OCI-LY7 (cell line): ENCODE measurements around the gene ADAMTS8. TPM values are rescaled to one million over a fixed set of nuclear protein-coding genes. Genes with fewer than 3 reads are reported as not detected.

ENCODE experiments used
- BruUV-seq: library from RNA; stranded (reverse); fragments of 400-500 nt; replicated peaks from 2 replicates; lab custom pipeline; 2021; lab: Mats Ljungman, UMichigan
- CTCF ChIA-PET: fragments of 300-600 bp; sonication (Branson Sonifier 250); formaldehyde crosslinking; loops from one replicate; lab custom pipeline; 2022; ENCODE audit warnings: antibody characterized with exemption; ENCODE audit not compliant: unreplicated experiment; lab: Charles Lee
- POLR2A ChIA-PET: fragments of 300-600 bp; sonication (Branson Sonifier 250); formaldehyde crosslinking; loops from one replicate; lab custom pipeline; 2022; ENCODE audit warnings: antibody characterized with exemption; lab: Charles Lee
- DNase-seq: peaks from one replicate; pipeline ENCODE4 v3.0.0-alpha.2; 2015; ENCODE audit warnings: low spot score
- H2AFZ ChIP-seq: fragments of 200-600 bp; sonication (generic), shearing (Covaris generic); 2 replicates; pipeline ENCODE4 v1.6.1; 2014; ENCODE audit warnings: mild to moderate bottlenecking, antibody characterized with exemption, low read length, moderate library complexity
- H3K27ac ChIP-seq: fragments of 200-600 bp; sonication (generic); 2 replicates; pipeline ENCODE4 v1.5.1; 2014; ENCODE audit warnings: mixed run types, low read depth, mild to moderate bottlenecking, moderate library complexity, low read length, inconsistent platforms; ENCODE audit not compliant: poor library complexity, severe bottlenecking
- H3K36me3 ChIP-seq: fragments of 200-600 bp; sonication (generic); 2 replicates; pipeline ENCODE4 v1.6.1; 2014; ENCODE audit warnings: mild to moderate bottlenecking, antibody characterized with exemption, low read length, moderate library complexity, mixed read lengths; ENCODE audit not compliant: insufficient read depth
- H3K4me1 ChIP-seq: fragments of 200-600 bp; sonication (generic); 2 replicates; pipeline ENCODE4 v1.5.1; 2014; ENCODE audit warnings: mild to moderate bottlenecking, low read length; ENCODE audit not compliant: insufficient read depth, poor library complexity, severe bottlenecking
- H3K4me2 ChIP-seq: fragments of 200-600 bp; sonication (generic); 2 replicates; pipeline ENCODE4 v1.6.1; 2014; ENCODE audit warnings: mild to moderate bottlenecking, low read length
- H3K4me3 ChIP-seq: fragments of 200-600 bp; sonication (generic); 2 replicates; pipeline ENCODE4 v1.5.1; 2014; ENCODE audit warnings: mild to moderate bottlenecking, low read depth, low read length; ENCODE audit not compliant: poor library complexity, severe bottlenecking
- H3K79me2 ChIP-seq: fragments of 200-600 bp; sonication (generic); 2 replicates; pipeline ENCODE4 v1.6.1; 2016; ENCODE audit warnings: low read depth, mild to moderate bottlenecking, low read length, moderate library complexity, mixed read lengths; ENCODE audit not compliant: insufficient read depth
- H3K9me2 ChIP-seq: fragments of 200-600 bp; sonication (generic); 2 replicates; pipeline ENCODE4 v1.6.1; 2016; ENCODE audit warnings: mild to moderate bottlenecking, low read length, mixed read lengths; ENCODE audit not compliant: insufficient read depth
- H3K9me3 ChIP-seq: fragments of 200-600 bp; sonication (generic); 2 replicates; pipeline ENCODE4 v1.6.1; 2014; ENCODE audit warnings: mild to moderate bottlenecking, mixed run types, low read length, mixed read lengths
- H4K20me1 ChIP-seq: fragments of 200-600 bp; sonication (generic); 2 replicates; pipeline ENCODE4 v1.6.1; 2014; ENCODE audit warnings: mild to moderate bottlenecking, antibody characterized with exemption, low read length, moderate library complexity, mixed read lengths; ENCODE audit not compliant: insufficient read depth
- CTCF ChIP-seq: fragments of 200-600 bp; sonication (generic); conservative IDR thresholded peaks from 2 replicates; pipeline ENCODE4 v1.5.1; 2014; ENCODE audit warnings: mild to moderate bottlenecking, antibody characterized with exemption, low read length, moderate library complexity, mixed read lengths
- EZH2phosphoT487 ChIP-seq: fragments of 200-600 bp; sonication (generic); IDR thresholded peaks from 2 replicates; pipeline ENCODE4 v1.6.1; 2018; ENCODE audit warnings: low read depth, borderline replicate concordance, mild to moderate bottlenecking, mixed run types, antibody characterized with exemption, low read length, moderate library complexity, mixed read lengths
- intact Hi-C: fragments of 100-400 bp; cut with micrococcal nuclease; formaldehyde crosslinking; loops from one replicate; pipeline ENCODE4 v1.10.0; 2022; ENCODE audit not compliant: unreplicated experiment
- total RNA-seq, 2 experiments: library from RNA; depleted of rRNA in 1 of 2; stranded (reverse); fragments of >200 nt in 1 of 2; shearing (Covaris generic) in 1 of 2; gene quantifications; 2 replicates each; pipeline ENCODE4 v1.2.3, GENCODE V29; 2014 to 2022

ADAMTS8 gene
- total RNA-seq, 2 experiments from 2014 or later: not detected

DNA sequence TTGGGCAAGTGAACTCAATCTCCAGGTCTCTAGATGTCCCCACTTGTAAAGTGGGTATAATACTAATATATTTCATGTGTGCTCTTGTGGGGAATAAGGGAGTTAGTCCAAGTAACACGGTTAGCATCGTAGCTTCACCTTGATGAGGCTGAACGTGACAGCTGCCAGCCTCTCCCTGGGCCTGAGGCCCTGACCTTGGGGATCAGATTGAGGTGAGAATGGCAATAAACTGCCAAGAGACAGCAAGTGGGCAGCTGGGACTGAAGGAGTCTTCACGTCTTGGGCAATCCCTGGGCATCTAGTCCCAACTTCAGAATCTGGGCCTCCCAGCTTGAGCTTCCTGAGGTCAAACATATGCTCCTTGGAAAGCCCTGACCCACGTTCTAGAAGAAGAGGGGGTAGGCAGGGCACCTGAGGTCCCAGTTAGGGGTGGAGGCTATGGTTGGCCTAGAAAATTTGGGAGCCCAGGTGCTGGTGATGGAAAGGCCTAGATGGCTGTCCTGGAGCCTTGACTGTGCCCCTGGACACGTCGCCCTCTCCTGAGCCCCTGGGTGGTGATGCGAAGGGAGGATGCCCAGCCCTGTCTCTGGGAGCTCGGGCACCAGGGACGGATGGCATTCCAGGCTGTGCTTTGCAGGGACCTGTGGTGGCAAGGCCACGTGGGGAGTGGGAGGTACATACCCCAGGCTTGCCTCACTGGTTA, 43.5 kb upstream of the ADAMTS8 start:
- Histone ChIP-seq H3K36me3 (no peaks in the 10 kb centered on the region), H3K4me3 (no peak overlapping the region), H4K20me1 (no peaks in the 10 kb centered on the region), H3K79me2 (no peaks in the 10 kb centered on the region), H3K4me2 (no peak overlapping the region), H3K9me3 (no peaks in the 10 kb centered on the region), H3K9me2 (no peaks in the 10 kb centered on the region), H3K4me1 (no peaks in the 10 kb centered on the region), H3K27ac (no peak overlapping the region), H2AFZ (no peak overlapping the region)
- CTCF ChIA-PET: no interaction called here
- POLR2A ChIA-PET: interaction anchor here (0.8 kb wide), 1 partner anchor 30 kb away, joined by 3 read pairs; no protein-coding TSS in a partner anchor
- intact Hi-C loops: no loop called here
- no TSS peak for BruUV-seq
- TF ChIP-seq EZH2phosphoT487 (no peak), CTCF (no peak)
- DNase-seq: no peak

DNA sequence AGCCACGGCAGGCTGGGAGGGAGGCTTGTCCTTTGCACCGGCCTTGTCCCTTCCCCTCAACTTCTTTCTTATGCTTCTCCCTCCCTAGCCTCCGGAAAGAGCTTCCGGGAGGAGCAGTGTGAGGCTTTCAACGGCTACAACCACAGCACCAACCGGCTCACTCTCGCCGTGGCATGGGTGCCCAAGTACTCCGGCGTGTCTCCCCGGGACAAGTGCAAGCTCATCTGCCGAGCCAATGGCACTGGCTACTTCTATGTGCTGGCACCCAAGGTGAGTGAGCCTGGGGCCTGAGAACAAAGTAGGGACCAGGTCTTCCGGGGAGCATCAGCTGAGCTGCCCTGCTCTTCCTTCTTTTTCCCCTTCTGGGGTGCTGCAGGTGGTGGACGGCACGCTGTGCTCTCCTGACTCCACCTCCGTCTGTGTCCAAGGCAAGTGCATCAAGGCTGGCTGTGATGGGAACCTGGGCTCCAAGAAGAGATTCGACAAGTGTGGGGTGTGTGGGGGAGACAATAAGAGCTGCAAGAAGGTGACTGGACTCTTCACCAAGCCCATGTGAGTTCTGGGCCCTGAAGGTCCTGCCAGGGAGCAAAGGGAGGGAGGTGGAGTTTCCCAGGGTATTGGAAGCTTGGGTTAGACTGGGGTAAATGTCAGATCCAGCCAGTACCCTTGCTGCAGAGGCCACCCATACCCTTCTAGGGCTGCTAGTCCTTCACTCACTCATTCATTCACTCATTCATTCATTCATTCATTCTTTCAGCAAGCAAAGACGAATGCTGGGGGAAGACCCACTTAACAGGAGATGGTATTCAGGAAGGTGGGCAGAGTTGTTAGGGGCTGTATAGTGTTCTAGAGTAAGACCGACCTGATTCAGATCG, 42.7 kb upstream of the ADAMTS8 start:
- ChIA-PET POLR2A (no interaction called here), CTCF (no interaction called here)
- H3K4me1 ChIP-seq: no peaks in the 10 kb centered on the region
- no peak overlapping the region for H3K27ac ChIP-seq
- no peaks in the 10 kb centered on the region for H3K36me3 ChIP-seq
- intact Hi-C loops: no loop called here
- TF ChIP-seq EZH2phosphoT487 (no peak), CTCF (no peak)
- H2AFZ ChIP-seq: no peak overlapping the region
- no peak overlapping the region for H3K4me3 ChIP-seq
- DNase-seq: no peak
- no peaks in the 10 kb centered on the region for H3K79me2 ChIP-seq
- H3K4me2 ChIP-seq: no peak overlapping the region
- no TSS peak for BruUV-seq
- no peaks in the 10 kb centered on the region for H3K9me3 ChIP-seq
- H3K9me2 ChIP-seq: no peaks in the 10 kb centered on the region
- no peaks in the 10 kb centered on the region for H4K20me1 ChIP-seq
